Panc1 (cell line): ENCODE results near the gene CEP68.

ENCODE experiments used
- CTCF ChIP-seq: fragments of 450-650 bp; IDR thresholded peaks from 2 replicates; pipeline ENCODE4 v1.5.1; 2017; ENCODE audit warnings: mild to moderate bottlenecking
- POLR2AphosphoS5 ChIP-seq: IDR thresholded peaks from 2 replicates; pipeline ENCODE4 v1.6.1; 2012; ENCODE audit warnings: mild to moderate bottlenecking, low read depth, low read length, moderate library complexity
- REST ChIP-seq, 2 experiments: IDR thresholded peaks; 2 replicates each; pipeline ENCODE4 v1.6.1; 2011 to 2012; ENCODE audit warnings: low read depth in 2 of 2, control low read depth in 1 of 2, low read length in 1 of 2, mild to moderate bottlenecking in 1 of 2, moderate library complexity in 1 of 2; ENCODE audit not compliant: insufficient read depth in 1 of 2
- TCF7L2 ChIP-seq: IDR thresholded peaks from 2 replicates; pipeline ENCODE4 v1.6.1; 2011; ENCODE audit warnings: mild to moderate bottlenecking, low read depth, low read length, inconsistent platforms

DNA sequence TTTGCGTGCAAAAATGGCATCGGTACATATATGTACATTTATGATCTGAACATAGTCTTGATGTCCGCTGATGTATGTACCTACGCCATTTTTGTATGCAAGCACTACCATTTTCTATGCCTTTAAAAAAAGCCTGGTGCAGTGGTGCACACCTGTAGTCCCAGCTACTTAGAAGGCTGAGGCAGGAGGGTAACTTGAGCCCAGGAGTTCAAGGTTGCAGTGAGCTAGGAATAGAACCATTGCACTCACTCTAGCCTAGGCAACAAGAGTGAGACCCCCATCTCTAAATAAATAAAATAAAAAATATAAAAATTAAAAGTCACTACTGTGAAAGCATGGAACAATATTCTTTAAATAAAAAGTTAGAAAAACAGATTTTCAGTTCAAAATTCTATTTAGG lies 57.0 kb downstream of the CEP68 start:
- TF ChIP-seq CTCF (no peak), REST (IDR thresholded peaks at IDR 0.05; ENCODE audit: insufficient read depth in 1 of 2, low read depth in 2 of 2, low read length in 1 of 2) (no peak), POLR2AphosphoS5 (no peak), TCF7L2 (no peak)
